Lung (tissue), 10 donors: ENCODE measurements around the gene DBET. TPM values are rescaled to one million over a fixed set of nuclear protein-coding genes. Genes with fewer than 3 reads are reported as not detected.
A peak's percentile ranks its signal among the peaks of the same experiment; 100 is the strongest.
"Not testable (repeated sequence)": the region's sequence is repeated elsewhere in the genome, so short reads cannot be mapped to it uniquely, and the experiment has no call there.

ENCODE experiments used
- ATAC-seq: fragments of 200-7000 bp; cut with Tn5 transposase; one replicate; pipeline ENCODE4 v1.9.1; 2020; ENCODE audit warnings: moderate number of reproducible peaks; ENCODE audit not compliant: insufficient read depth, low FRiP score
- DNase-seq, 3 donors: peaks; one replicate each; pipeline ENCODE4 v3.0.0-alpha.2; 2013 to 2017
- H3K27ac ChIP-seq, 2 donors: one replicate each; pipeline ENCODE4 v1.5.1; 2013; ENCODE audit warnings: mild to moderate bottlenecking in 2 of 2, moderate library complexity in 2 of 2, control low read depth in 1 of 2, inconsistent platforms in 1 of 2, low read depth in 1 of 2, low read length in 1 of 2
- H3K27me3 ChIP-seq, 3 donors: one replicate each; pipeline ENCODE4 v1.5.1; 2013; ENCODE audit warnings: low read length in 2 of 3; ENCODE audit not compliant: control insufficient read depth in 3 of 3, insufficient read depth in 3 of 3
- H3K36me3 ChIP-seq, 4 donors: one replicate each; pipeline ENCODE4 v1.5.1; 2013; ENCODE audit warnings: low read length in 4 of 4, mild to moderate bottlenecking in 1 of 4, moderate library complexity in 1 of 4; ENCODE audit not compliant: control insufficient read depth in 4 of 4, insufficient read depth in 4 of 4
- H3K4me1 ChIP-seq, 5 donors: one replicate each; pipeline ENCODE4 v1.5.1; 2013; ENCODE audit warnings: low read length in 5 of 5, mild to moderate bottlenecking in 2 of 5, moderate library complexity in 1 of 5; ENCODE audit not compliant: control insufficient read depth in 5 of 5, insufficient read depth in 5 of 5
- H3K4me3 ChIP-seq: one replicate; pipeline ENCODE4 v1.5.1; 2013; ENCODE audit warnings: mild to moderate bottlenecking, control low read depth, moderate library complexity
- H3K9ac ChIP-seq, 2 donors: one replicate each; pipeline ENCODE4 v1.5.1; 2013; ENCODE audit warnings: low read length in 2 of 2, control low read depth in 1 of 2; ENCODE audit not compliant: insufficient read depth in 1 of 2
- H3K9me3 ChIP-seq, 4 donors: one replicate each; pipeline ENCODE4 v1.5.1; 2013; ENCODE audit warnings: low read length in 3 of 4, mild to moderate bottlenecking in 1 of 4, moderate library complexity in 1 of 4; ENCODE audit not compliant: control insufficient read depth in 4 of 4, insufficient read depth in 3 of 4
- WGBS, 2 donors: extraction: QIAGEN DNeasy Blood & Tissue Kit; methylation state at CpG; one replicate each; pipeline ENCODE4 v1.1.7; 2013; 5-methylcytosine and 5-hydroxymethylcytosine counted together
- polyA plus RNA-seq, 2 donors: library from polyadenylated mRNA; stranded (reverse); fragments of 200-250 nt; gene quantifications; one replicate each; pipeline ENCODE4 v1.2.1, GENCODE V29; 2013
- total RNA-seq, 2 donors: library from RNA; depleted of rRNA in 1 of 2; stranded (reverse); fragments of >200 nt in 1 of 2; gene quantifications; one replicate each; pipeline ENCODE4 v1.2.1, GENCODE V29; 2014 to 2021
- donor health status: Bipolar disorder and iron deficiency.
- donor health status: healthy.
- donor health status: DM: yes; HTN: yes; CAD: no.

Gene DBET
- total and polyA plus RNA-seq, 4 donors = not detected

GRCh38 chr4:190068351-190068750 lies 4.0 kb downstream of the DBET start:
- H3K4me1 ChIP-seq, DNase-seq, H3K4me3 ChIP-seq, ATAC-seq, H3K36me3 ChIP-seq, H3K27ac ChIP-seq, H3K9ac ChIP-seq, H3K9me3 ChIP-seq, H3K27me3 ChIP-seq: not testable (repeated sequence)
- WGBS, 2 donors = 42 to 65% methylated on average over 35 to 37 of the region's 45 CpGs

- not testable (repeated sequence) for DNase-seq, H3K27me3 ChIP-seq, H3K36me3 ChIP-seq, ATAC-seq, H3K27ac ChIP-seq, H3K4me3 ChIP-seq, H3K9me3 ChIP-seq, H3K4me1 ChIP-seq, H3K9ac ChIP-seq
- 40% methylated on average over 3 of the region's 27 CpGs; no CpG with 5 or more reads in 1 of the 2 donors for WGBS, 2 donors
These were observed 28.8 kb downstream of the DBET start for GRCh38 chr4:190093052-190093451.

GRCh38 chr4:190094031-190094430 lies 29.7 kb downstream of the DBET start:
- H3K9ac ChIP-seq, H3K4me1 ChIP-seq, H3K36me3 ChIP-seq, H3K27me3 ChIP-seq, H3K27ac ChIP-seq, H3K4me3 ChIP-seq, H3K9me3 ChIP-seq, DNase-seq, ATAC-seq: not testable (repeated sequence)
- no CpG with 5 or more reads among the region's 1 CpG for WGBS, 2 donors

GRCh38 chr4:190095335-190095734 lies 31.0 kb downstream of the DBET start:
- not testable (repeated sequence) for H3K27me3 ChIP-seq, H3K9ac ChIP-seq, H3K36me3 ChIP-seq, DNase-seq, H3K4me3 ChIP-seq, H3K4me1 ChIP-seq, H3K9me3 ChIP-seq, H3K27ac ChIP-seq, ATAC-seq
- no CpG with 5 or more reads among the region's 6 CpGs for WGBS, 2 donors

- H3K27me3 ChIP-seq, DNase-seq, H3K36me3 ChIP-seq, H3K9me3 ChIP-seq, ATAC-seq, H3K4me1 ChIP-seq, H3K9ac ChIP-seq, H3K27ac ChIP-seq, H3K4me3 ChIP-seq: not testable (repeated sequence)
- WGBS, 2 donors = 43 to 65% methylated on average over 2 of the region's 2 CpGs
These were observed 35.3 kb downstream of the DBET start for GRCh38 chr4:190099605-190100004.

- not testable (repeated sequence) for DNase-seq, H3K27ac ChIP-seq, H3K27me3 ChIP-seq, H3K4me3 ChIP-seq, H3K36me3 ChIP-seq, H3K4me1 ChIP-seq, H3K9ac ChIP-seq, ATAC-seq, H3K9me3 ChIP-seq
- no CpG with 5 or more reads among the region's 1 CpG for WGBS, 2 donors
These were observed 37.2 kb downstream of the DBET start for GRCh38 chr4:190101525-190101924.

- WGBS, 2 donors = 43 to 47% methylated on average over 3 of the region's 3 CpGs
- not testable (repeated sequence) for ATAC-seq, H3K27ac ChIP-seq, H3K9ac ChIP-seq, H3K4me1 ChIP-seq, H3K36me3 ChIP-seq, H3K27me3 ChIP-seq, H3K4me3 ChIP-seq
- peaks cover 0 to 15% (median 1%) of the 10 kb centered on the region in 4 donors for H3K9me3 ChIP-seq
- peak in 1 of 3 donors; percentile 7 for DNase-seq
These were observed 41.9 kb downstream of the DBET start for GRCh38 chr4:190106191-190106590.

- ATAC-seq, H3K36me3 ChIP-seq, H3K27ac ChIP-seq, H3K27me3 ChIP-seq, H3K4me3 ChIP-seq, H3K9ac ChIP-seq, H3K4me1 ChIP-seq: not testable (repeated sequence)
- 45 to 54% methylated on average over 7 of the region's 7 CpGs for WGBS, 2 donors
- peak in 1 of 3 donors; percentile 5 for DNase-seq
- H3K9me3 ChIP-seq = peaks cover 0 to 20% (median 1%) of the 10 kb centered on the region in 4 donors
These were observed 42.5 kb downstream of the DBET start for GRCh38 chr4:190106611-190107480.
